GM18951 (cell line): ENCODE measurements around the gene NCOR1.
"Not testable (repeated sequence)": the region's sequence is repeated elsewhere in the genome, so short reads cannot be mapped to it uniquely, and the experiment has no call there.

Source experiments
- POLR2A ChIP-seq: IDR thresholded peaks from 4 replicates; pipeline ENCODE4 v1.6.1; 2011; ENCODE audit warnings: mild to moderate bottlenecking; ENCODE audit not compliant: insufficient read length, insufficient read depth; ENCODE audit errors: extremely low read depth
- in situ Hi-C: fragments of 300-500 bp; cut with MboI; formaldehyde crosslinking; loops from one replicate; pipeline ENCODE4 v1.12.0; 2022; ENCODE audit warnings: low sequenced_read_pairs, mixed read lengths, inconsistent platforms; ENCODE audit not compliant: unreplicated experiment

The NCOR1 gene

DNA sequence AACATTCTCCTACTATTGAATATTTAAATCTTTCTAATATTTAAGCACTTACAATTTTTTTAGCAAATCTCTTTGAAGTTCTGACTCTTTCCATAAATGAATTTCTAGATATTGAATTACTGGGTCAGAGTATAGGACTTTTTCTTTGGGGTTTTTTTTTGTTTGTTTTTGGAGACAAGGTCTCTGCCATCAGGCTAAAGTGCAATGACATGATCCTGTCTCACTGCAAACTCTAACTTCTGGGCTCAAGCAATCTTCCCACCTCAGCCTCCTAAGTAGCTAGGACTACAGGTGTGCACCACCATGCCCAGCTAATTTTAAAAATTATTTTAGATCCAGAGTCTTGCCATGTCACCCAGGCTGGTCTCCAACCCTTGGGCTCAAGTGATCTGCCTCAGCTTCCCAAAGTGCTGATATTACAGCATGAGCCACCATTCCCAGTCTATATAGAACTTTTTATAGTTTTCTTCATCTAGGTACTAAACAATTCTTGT, 26.6 kb upstream of the NCOR1 start:
- TF ChIP-seq POLR2A = no peak
- in situ Hi-C loops = no loop called here

DNA sequence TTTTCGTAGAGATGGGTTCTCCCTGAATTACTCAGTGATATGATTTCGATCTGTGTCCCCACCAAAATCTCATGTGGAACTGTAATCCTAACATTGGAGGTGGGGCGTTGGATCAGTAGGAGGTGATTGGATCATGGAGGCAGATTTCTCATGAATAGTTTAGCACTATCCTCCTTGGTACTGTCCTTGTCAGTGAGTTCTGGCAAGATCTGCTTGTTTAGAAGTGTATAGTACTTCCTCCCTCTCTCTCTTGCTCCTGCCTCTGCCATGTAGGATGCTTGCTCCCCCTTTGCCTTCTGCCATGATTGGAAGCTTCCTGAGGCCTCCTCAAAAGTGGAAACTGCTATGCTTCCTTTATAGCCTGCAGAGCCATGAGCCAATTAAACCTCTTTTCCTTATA, 24.6 kb upstream of the NCOR1 start:
- in situ Hi-C loops = no loop called here
- TF ChIP-seq POLR2A = no peak

DNA sequence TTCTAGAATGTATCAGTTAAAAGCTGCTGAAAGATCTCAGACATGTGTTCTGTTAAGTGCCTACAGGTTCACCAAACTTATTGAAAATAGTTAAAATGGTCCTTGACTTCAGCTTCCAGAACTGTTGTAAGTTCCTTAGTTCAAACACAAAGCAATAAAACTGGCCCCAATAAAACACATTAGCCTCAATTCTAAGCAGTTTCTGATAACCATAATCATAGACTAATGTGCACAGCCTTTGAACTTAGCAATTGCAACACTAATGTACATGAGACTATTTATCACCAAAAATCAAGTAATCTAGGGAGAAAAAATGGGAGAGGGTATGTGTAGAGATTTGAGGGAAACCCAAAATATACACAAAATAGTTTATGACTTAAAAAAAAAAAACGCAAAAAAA, 17.1 kb upstream of the NCOR1 start:
- TF ChIP-seq POLR2A = no peak
- in situ Hi-C loops = no loop called here

DNA sequence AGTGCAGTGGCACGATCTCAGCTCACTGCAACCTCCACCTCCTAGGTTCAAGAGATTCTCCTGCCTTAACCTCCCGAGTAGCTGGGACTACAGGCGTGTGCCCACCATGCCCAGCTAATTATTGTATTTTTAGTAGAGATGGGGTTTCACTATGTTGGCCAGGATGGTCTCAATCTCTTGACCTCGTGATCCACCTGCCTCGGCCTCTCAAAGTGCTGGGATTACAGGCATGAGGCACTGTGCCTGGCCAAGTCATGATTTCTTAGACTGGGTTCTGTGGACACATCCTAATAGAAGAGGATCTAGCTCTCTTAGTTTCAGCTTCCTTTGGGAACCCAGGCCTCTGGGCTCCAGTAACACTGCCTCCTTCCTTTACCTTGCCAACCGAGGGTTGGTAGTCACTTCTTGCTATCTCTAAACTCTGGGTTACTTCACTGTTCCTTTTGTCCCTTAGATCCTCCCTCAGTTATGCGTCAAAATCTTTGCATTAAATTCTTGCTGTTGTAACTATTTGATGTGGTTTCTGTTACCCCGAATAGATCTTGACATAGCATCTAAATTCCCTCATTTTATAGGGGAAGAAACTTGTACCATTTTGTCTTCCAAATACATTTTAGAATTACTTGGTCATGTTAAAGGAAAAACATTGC, 14.7 kb upstream of the NCOR1 start:
- in situ Hi-C loops = not testable (repeated sequence)

DNA sequence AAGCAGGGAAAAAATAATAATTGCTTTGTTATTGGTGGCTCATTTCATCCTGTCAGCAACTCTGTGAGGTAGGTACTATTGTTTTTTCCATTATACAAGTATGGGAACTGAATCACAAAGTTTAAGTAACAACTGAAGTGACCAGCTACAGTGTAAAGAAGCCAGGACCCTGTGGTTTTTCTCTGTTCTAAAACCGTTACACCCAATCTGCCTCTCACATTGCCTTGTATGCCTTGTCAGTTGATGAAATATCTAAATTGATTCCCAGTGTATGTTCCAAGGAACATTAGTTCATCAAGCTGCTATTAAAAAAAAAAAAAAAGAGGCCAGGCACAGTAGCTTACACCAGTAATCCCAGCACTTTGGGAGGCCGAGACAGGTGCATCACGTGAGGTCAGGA, 7.1 kb upstream of the NCOR1 start:
- in situ Hi-C loops = no loop called here
- no peak for TF ChIP-seq POLR2A

DNA sequence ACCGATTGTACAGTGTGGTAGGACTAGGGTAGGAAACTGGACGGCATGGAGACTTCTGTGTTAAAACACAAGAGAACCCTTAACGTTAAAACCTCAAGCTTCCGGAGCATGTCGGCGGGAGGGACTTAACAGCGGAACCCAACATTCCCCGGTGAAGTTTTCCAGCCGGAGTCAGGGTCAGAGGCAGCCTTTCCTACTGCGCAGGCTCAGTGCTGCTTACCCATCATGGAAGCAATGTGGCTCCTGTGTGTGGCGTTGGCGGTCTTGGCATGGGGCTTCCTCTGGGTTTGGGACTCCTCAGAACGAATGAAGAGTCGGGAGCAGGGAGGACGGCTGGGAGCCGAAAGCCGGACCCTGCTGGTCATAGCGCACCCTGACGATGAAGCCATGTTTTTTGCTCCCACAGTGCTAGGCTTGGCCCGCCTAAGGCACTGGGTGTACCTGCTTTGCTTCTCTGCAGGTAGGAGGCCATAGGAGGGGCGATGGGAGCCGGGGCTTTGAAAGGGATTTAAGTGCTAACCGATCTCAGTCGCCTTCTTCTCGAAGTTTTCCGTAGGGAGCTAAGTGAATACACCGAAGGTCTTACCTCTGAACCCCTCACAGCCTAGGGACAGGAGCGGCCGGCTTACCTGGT, 1.8 kb upstream of the NCOR1 start, which contains the start of gene PIGL:
Gene PIGL (plus strand): TSS at position 209 of the 634 bp plus-strand sequence. CDS start 17 bp downstream, at position 226.
- in situ Hi-C loops = no loop called here
- peak; percentile 95 for TF ChIP-seq POLR2A

DNA sequence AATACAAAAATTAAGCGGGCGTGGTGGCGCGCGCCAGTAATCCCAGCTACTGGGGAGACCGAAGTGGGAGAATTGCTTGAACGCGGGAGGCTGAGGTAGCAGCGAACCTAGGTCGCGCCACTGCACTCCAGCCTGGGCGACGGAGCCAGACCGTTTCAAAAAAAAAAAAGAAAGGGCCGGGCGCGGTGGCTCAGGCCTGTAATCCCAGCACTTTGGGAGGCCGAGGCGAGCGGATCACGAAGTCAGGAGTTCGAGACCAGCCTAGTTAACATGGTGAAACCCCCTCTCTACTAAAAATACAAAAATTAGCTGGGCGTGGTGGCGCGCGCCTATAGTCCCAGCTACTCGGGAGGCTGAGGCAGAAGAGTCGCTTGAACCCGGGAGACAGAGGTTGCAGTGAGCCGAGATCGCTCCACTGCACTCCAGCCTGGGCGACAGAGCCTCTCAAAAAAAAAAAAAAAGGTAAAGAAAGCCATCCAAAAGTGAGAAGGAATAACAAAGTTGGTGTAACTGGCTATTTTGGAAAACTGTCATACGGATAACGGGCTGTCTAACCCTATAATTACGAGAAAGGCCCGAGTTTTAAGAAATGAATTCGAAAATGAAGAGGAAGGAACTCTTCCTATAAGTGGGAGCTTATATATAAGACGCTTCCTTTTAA, 1.1 kb upstream of the NCOR1 start:
- in situ Hi-C loops = not testable (repeated sequence)

DNA sequence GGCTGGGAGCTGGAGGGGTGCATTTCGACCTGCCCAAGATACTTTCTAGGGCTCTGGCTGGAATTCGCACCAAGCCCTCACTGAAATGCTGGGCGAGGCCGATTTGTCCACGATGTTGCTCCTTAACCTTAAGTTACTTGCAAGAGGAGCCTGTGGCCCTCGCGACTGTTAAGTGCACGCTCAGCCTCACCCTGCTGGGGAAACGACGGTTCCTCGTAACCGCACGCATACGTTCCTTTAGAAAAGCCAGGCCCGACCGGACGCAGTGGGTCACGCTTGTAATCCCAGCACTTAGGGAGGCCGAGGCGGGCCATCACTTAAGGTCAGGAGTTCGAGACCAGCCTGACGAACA, 607 bp upstream of the NCOR1 start:
- no peak for TF ChIP-seq POLR2A
- in situ Hi-C loops = no loop called here

DNA sequence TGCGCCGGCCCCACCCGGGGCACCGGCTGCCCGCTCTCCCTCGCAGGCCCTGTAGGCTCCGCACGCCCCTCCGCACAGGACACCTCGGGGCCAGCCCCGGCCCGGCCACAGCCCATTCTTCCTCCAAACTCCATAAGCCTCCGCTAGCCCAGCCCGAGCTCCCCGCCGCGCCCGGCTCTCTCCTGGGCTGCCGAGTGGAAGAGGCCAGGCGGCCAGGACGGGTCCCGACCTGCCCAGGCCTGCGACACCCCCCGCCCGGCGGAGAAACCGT, 397 bp downstream of the NCOR1 start:
- TF ChIP-seq POLR2A = no peak
- in situ Hi-C loops = no loop called here

DNA sequence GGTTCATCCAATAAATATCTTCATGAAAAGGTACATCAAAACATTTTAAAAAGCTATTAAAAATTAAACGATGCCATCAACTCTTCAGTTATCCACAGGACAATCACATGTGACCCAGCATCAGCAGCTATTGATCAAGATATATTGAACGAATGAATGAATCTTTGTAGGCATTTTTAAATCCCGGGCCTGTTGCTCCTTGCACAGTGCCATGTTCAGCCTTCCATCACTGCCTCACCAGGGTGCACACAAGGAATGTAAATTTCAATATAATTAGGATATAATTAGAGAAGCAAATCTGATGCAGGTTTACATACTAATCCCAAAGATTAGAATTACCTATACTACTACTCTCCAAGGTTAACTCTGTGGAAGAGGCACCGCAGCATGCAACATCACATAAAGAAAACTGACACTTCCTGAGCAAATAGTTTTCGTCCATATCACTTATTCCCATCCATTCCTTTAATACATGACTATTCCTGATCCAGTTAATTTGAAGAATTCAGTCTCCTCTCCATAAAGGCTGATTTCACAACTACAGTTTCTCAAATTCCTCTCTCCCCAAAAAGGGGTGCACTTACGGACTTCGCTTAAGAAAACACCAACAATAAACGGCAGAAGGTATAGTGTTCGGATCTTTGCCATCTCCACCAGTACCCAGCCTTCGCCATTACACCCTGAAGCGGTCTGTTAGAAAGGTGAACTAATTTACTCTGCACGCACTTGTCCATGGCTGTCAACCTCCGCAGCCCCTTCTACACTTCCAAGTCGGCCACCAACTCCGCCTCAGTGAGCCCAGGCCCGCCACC, 938 bp downstream of the NCOR1 start:
- TF ChIP-seq POLR2A = no peak
- in situ Hi-C loops = no loop called here

DNA sequence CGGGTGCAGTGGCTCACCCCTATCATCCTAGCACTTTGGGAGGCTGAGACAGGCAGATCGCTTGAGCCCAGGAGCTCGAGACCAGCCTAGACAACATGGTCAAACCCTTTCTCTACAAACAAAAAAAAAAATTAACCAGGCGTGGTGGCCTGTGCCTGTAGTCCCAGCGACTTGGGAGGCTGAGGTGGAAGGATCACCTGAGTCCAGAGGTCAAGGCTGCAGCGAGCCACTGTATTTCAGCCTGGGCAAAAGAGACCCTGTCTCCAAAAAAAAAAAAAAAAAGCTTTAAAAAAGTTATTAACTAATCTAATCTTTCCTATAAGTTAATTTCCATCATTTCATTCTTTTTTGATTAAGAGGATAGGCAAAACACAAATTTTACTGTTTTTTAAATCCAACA, 2.5 kb downstream of the NCOR1 start:
- no peak for TF ChIP-seq POLR2A
- in situ Hi-C loops = no loop called here

DNA sequence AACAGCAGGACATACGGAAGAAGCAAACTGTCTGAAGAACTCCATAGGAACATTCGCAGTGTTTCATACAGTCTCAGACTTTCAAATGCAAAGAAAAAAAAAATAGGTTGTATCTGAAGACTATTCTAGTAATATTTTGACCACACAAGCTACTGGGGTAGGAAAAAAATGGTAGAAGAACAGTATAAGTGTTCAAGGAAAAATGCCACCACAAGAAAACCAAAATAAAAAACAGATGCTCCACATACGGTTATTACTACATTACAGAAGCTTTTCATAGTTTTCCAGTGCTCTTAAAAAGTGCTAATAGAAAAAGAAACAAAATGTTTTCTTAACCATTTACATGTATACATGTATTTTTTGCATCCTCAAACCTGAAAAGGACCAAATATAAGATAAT, 3.7 kb downstream of the NCOR1 start:
- TF ChIP-seq POLR2A = no peak
- in situ Hi-C loops = no loop called here

DNA sequence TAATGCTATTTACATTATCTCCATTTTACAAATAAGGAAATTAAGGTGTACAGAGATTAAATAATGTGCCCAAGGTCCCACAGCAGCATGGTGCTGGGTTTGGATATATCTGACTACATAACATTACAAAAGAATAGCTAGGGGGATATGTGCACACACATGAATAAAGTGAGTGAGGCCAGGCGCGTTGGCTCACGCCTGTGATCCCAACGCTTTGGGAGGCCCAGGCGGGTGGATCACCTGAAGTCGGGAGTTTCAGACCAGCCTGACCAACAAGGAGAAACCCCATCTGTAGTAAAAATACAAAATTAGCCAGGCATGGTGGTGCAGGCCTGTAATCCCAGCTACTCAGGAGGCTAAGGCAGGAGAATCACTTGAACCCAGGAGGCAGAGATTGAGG, 10.6 kb downstream of the NCOR1 start:
- in situ Hi-C loops = not testable (repeated sequence)

DNA sequence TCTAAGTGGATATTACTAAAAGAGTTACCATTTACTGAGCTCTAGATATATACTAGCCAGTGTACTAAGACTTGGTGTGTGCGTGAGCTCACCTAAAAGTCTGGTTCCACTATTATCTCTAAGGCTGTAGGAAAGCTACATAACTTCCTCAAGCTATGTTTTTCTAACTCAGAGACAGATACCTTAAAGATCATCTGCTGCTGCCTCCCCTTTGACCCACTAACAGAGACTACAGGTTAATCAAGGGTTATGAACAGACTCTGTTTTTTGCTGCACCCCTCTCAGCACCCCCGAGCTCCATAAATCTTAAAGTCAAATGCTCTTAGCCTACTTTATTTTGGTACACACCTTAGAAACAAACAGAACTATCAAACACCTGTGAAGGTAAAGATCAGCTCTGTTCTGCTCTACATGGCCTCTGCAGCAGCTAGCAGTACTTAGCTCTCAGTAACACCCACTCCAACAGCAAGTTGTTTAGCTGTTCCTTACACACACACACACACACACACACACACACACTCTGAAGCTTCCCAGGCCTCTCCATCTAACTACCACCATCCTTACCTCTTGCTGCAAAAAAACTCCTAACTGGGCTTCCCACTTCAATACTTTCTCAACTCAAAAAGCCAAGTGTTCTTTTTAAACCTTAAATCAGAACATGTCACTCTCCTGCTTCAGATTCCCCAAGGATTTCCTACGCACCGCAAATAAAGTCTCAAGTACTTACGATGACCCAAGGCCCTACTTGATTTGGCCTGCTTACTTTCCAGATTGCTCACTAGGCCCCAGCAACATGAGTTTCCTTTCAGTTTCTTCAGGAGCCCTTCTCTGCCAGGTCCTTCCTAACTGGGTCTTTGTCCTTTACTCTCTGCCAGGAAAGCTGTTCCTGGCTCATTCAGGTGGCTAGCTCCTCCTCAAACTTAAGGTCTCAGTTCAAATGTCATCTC, 12.5 kb downstream of the NCOR1 start:
- in situ Hi-C loops = not testable (repeated sequence)

DNA sequence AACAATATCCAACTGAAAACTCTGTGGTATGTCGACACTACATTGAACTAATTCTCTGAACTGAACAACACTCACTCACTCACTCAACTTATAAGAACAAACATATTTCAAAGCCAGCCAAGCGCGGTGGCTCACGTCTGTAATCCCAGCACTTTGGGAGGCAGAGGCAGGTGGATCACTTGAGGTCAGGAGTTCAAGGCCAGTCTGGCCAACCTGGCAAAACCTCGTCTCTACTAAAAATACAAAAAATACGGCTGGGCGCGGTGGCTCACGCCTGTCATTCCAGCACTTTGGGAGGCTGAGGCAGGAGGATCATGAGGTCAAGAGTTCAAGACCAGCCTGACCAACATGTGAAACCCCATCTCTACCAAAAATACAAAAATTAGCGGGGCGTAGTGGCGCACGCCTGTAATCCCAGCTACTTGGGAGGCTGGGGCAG, 13.6 kb downstream of the NCOR1 start:
- in situ Hi-C loops = not testable (repeated sequence)
